Hepatocyte (in vitro differentiated cells): ENCODE results near the gene AQP5.

ENCODE experiments used
- CTCF ChIP-seq: fragments of 200-600 bp; sonication (generic); IDR thresholded peaks from 2 replicates; pipeline ENCODE4 v1.5.1; 2016; ENCODE audit warnings: antibody characterized with exemption, mild to moderate bottlenecking; ENCODE audit not compliant: poor library complexity
- EZH2 ChIP-seq: fragments of 200-600 bp; sonication (generic); IDR thresholded peaks from 2 replicates; pipeline ENCODE4 v1.6.1; 2016; ENCODE audit warnings: antibody characterized with exemption, mild to moderate bottlenecking, borderline replicate concordance

GRCh38 chr12:49932533-49933130 is 29.0 kb upstream of the AQP5 start:
- TF ChIP-seq CTCF: no peak
- TF ChIP-seq EZH2: no peak
